ENCODE data around the gene MAN1C1.

DNA sequence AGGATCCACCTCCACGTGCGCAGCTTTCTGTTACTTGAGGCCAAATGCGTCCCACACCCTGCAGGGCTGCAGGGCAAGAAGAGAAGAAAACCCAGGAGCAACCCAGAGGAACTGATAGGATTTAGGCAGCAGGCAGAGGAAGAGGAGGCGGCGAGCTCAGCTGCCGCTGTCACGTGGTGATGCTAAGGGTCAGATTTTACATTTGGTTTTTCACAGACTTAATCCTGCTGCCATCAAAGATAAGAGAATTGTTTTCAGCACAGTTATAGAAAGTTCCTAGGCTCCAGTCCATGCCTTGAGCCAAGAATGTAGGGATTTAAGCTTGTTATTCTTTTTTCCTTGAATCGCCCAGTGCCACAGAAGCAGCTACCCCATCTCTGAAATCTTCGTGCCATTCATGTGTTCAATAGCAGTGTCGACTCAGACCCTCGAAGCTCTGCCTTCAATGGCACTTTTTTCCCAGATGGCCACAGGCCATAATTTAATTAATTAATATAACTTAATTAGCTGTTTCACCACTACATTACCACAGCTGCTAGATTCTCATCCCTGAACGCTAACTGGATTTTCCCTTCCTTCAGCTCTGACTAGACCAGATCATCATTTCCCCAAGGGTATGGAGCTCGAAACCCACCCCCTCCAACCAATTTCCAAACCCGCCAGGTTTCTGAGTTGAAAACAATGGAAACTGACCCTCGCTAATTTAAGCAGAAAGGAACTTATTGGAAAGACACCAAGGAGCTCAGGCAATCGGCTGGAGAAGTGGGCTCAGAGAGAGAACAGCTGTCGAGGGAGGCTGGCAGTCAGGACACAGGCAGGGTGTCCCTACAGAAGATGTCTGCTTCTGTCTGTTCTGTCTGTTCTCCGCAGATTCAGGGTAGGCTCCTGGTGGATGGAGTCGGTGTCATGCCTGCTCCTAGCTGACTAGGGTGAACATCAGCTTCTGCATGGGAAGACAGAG, 37.0 kb upstream of the MAN1C1 start:
- TF ChIP-seq EZH2 (IDR thresholded peaks at IDR 0.05; ENCODE audit: borderline replicate concordance, low read length): no peak
- TF ChIP-seq, protein P1, sequence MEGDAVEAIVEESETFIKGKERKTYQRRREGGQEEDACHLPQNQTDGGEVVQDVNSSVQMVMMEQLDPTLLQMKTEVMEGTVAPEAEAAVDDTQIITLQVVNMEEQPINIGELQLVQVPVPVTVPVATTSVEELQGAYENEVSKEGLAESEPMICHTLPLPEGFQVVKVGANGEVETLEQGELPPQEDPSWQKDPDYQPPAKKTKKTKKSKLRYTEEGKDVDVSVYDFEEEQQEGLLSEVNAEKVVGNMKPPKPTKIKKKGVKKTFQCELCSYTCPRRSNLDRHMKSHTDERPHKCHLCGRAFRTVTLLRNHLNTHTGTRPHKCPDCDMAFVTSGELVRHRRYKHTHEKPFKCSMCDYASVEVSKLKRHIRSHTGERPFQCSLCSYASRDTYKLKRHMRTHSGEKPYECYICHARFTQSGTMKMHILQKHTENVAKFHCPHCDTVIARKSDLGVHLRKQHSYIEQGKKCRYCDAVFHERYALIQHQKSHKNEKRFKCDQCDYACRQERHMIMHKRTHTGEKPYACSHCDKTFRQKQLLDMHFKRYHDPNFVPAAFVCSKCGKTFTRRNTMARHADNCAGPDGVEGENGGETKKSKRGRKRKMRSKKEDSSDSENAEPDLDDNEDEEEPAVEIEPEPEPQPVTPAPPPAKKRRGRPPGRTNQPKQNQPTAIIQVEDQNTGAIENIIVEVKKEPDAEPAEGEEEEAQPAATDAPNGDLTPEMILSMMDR (conservative IDR thresholded peaks at IDR 0.05 in 1 of 2, IDR thresholded peaks at IDR 0.05 in 1 of 2; ENCODE audit: extremely low read depth in 1 of 2, insufficient read depth in 1 of 2, low read depth in 1 of 2, low read length in 2 of 2): no peak
